ENCODE results near the gene UPF3A.

DNA sequence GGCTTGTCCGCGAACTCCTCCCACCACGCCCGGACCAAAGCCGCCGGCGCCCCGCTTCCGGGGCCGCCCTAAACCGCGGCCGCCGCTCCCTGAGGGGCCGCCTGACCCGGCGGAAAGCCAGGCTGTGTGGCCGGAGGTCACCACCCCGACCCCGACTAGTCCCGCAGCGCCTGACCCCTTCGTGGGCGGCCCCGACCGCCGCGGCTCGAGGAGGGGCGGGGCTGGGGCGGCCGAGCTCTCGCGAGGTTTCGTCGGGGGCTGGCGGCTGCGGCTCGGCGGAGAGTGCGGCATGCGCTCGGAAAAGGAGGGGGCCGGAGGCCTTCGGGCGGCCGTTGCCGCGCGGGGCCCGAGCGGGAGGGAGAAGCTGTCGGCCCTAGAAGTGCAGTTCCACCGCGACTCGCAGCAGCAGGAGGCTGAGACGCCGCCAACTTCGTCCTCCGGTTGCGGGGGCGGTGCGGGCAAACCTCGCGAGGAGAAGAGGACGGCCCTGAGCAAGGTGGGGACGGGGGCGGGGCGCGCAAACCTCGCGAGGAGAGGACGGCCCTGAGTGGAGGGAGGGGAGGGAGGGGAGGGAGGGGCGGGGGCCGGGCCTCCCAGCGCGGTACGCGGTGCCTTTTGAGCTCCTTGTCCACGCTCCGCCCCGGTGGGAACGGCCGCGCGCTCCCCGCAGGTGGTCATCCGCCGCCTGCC is at the start of gene UPF3A:
- TF ChIP-seq EZH2 (IDR thresholded peaks at IDR 0.05) (no peak), POLR2AphosphoS5 (IDR thresholded peaks at IDR 0.05; ENCODE audit: borderline replicate concordance, low read depth, low read length) (peak; percentile 91), FOXP2 (optimal IDR thresholded peaks at IDR 0.05; ENCODE audit: control extremely low read depth, extremely low read length, insufficient read depth) (no peak)
